Stimulated activated naive CD4-positive, alpha-beta T cell (primary cell): ENCODE measurements around the gene SLC35F1.

ENCODE experiments used
- DNase-seq, 6 experiments: peaks; one replicate each; lab custom pipeline; 2025; lab: John Stamatoyannopoulos, UW

Gene SLC35F1

GRCh38 chr6:118277631-118278030 is 370.6 kb downstream of the SLC35F1 start:
- no peak for DNase-seq

GRCh38 chr6:118280210-118280609 is 373.1 kb downstream of the SLC35F1 start:
- DNase-seq: no peak

- DNase-seq: no peak
These were observed 374.2 kb downstream of the SLC35F1 start for GRCh38 chr6:118281291-118281690.

- peak in 5 of 6 experiments; percentile 8 to 65 (median 42) for DNase-seq
These were observed 376.7 kb downstream of the SLC35F1 start for GRCh38 chr6:118283766-118284165.

GRCh38 chr6:118284736-118285360 is 377.8 kb downstream of the SLC35F1 start:
- no peak for DNase-seq

GRCh38 chr6:118285791-118286190 is 378.7 kb downstream of the SLC35F1 start:
- DNase-seq: no peak

- no peak for DNase-seq
These were observed 381.5 kb downstream of the SLC35F1 start for GRCh38 chr6:118288355-118289124.

GRCh38 chr6:118292558-118292957 is 385.5 kb downstream of the SLC35F1 start:
- DNase-seq: no peak

- no peak for DNase-seq
These were observed 387.8 kb downstream of the SLC35F1 start for GRCh38 chr6:118294906-118295305.

- DNase-seq: no peak
These were observed 388.3 kb downstream of the SLC35F1 start for GRCh38 chr6:118295336-118295735.

GRCh38 chr6:118296129-118296901 is 389.3 kb downstream of the SLC35F1 start:
- DNase-seq: no peak

GRCh38 chr6:118297821-118298220 is 390.8 kb downstream of the SLC35F1 start:
- no peak for DNase-seq

GRCh38 chr6:118298476-118299427 is 391.7 kb downstream of the SLC35F1 start:
- DNase-seq: no peak

GRCh38 chr6:118299457-118299856 is 392.4 kb downstream of the SLC35F1 start:
- DNase-seq: no peak

GRCh38 chr6:118304321-118304720 is 397.3 kb downstream of the SLC35F1 start:
- DNase-seq: no peak

GRCh38 chr6:118305081-118305480 is 398.0 kb downstream of the SLC35F1 start:
- DNase-seq: no peak

- DNase-seq: no peak
These were observed 399.6 kb downstream of the SLC35F1 start for GRCh38 chr6:118306392-118307238.

GRCh38 chr6:118307581-118307980 is 400.5 kb downstream of the SLC35F1 start:
- DNase-seq: no peak

GRCh38 chr6:118309337-118310093 is 402.5 kb downstream of the SLC35F1 start:
- DNase-seq: no peak

GRCh38 chr6:118313208-118313607 is 406.1 kb downstream of the SLC35F1 start:
- no peak for DNase-seq
